Ishikawa (cell line): ENCODE results near the gene LRRC1.

Source experiments
- CEBPB ChIP-seq: IDR thresholded peaks from 2 replicates; pipeline ENCODE4 v1.6.1; 2012
- CREB1 ChIP-seq: IDR thresholded peaks from 2 replicates; pipeline ENCODE4 v1.6.1; 2012; ENCODE audit warnings: low read depth
- EP300 ChIP-seq: IDR thresholded peaks from 2 replicates; pipeline ENCODE4 v1.6.1; 2012; ENCODE audit warnings: borderline replicate concordance
- FOXM1 ChIP-seq: IDR thresholded peaks from 2 replicates; pipeline ENCODE4 v1.6.1; 2012; ENCODE audit warnings: low read depth, borderline replicate concordance
- MAX ChIP-seq: IDR thresholded peaks from 2 replicates; pipeline ENCODE4 v1.6.1; 2012
- NFIC ChIP-seq: IDR thresholded peaks from 2 replicates; pipeline ENCODE4 v1.6.1; 2012
- TAF1 ChIP-seq: IDR thresholded peaks from 2 replicates; pipeline ENCODE4 v1.6.1; 2012; ENCODE audit warnings: low read depth, mild to moderate bottlenecking
- YY1 ChIP-seq: IDR thresholded peaks from 2 replicates; pipeline ENCODE4 v1.6.1; 2012; ENCODE audit warnings: low read depth
- ZBTB7A ChIP-seq: IDR thresholded peaks from 2 replicates; pipeline ENCODE4 v1.6.1; 2012; ENCODE audit warnings: low read depth
- TF ChIP-seq, protein P1 (sequence below): IDR thresholded peaks from 2 replicates; pipeline ENCODE4 v1.6.1; 2012; ENCODE audit warnings: low read depth, mild to moderate bottlenecking

- no peak for TF ChIP-seq NFIC
- TF ChIP-seq, protein P1, sequence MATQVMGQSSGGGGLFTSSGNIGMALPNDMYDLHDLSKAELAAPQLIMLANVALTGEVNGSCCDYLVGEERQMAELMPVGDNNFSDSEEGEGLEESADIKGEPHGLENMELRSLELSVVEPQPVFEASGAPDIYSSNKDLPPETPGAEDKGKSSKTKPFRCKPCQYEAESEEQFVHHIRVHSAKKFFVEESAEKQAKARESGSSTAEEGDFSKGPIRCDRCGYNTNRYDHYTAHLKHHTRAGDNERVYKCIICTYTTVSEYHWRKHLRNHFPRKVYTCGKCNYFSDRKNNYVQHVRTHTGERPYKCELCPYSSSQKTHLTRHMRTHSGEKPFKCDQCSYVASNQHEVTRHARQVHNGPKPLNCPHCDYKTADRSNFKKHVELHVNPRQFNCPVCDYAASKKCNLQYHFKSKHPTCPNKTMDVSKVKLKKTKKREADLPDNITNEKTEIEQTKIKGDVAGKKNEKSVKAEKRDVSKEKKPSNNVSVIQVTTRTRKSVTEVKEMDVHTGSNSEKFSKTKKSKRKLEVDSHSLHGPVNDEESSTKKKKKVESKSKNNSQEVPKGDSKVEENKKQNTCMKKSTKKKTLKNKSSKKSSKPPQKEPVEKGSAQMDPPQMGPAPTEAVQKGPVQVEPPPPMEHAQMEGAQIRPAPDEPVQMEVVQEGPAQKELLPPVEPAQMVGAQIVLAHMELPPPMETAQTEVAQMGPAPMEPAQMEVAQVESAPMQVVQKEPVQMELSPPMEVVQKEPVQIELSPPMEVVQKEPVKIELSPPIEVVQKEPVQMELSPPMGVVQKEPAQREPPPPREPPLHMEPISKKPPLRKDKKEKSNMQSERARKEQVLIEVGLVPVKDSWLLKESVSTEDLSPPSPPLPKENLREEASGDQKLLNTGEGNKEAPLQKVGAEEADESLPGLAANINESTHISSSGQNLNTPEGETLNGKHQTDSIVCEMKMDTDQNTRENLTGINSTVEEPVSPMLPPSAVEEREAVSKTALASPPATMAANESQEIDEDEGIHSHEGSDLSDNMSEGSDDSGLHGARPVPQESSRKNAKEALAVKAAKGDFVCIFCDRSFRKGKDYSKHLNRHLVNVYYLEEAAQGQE = no peak
- no peak for TF ChIP-seq YY1
- no peak for TF ChIP-seq EP300
- no peak for TF ChIP-seq CREB1
- TF ChIP-seq MAX = no peak
- no peak for TF ChIP-seq FOXM1
- TF ChIP-seq CEBPB = no peak
- TF ChIP-seq ZBTB7A = no peak
- TF ChIP-seq TAF1 = no peak
Measured at GRCh38 chr6:53944543-53944942, 149.7 kb downstream of the LRRC1 start.
